ES-I3 (cell line): ENCODE results near the gene SNAI1.
"Not testable (repeated sequence)": the region's sequence is repeated elsewhere in the genome, so short reads cannot be mapped to it uniquely, and the experiment has no call there.

Experiments used
- H3K36me3 ChIP-seq: 2 replicates; pipeline ENCODE4 v1.6.1; 2013; ENCODE audit warnings: mild to moderate bottlenecking, low read length, control low read depth, moderate library complexity; ENCODE audit not compliant: insufficient read depth
- H3K4me1 ChIP-seq: 2 replicates; pipeline ENCODE4 v1.6.1; 2013; ENCODE audit warnings: mild to moderate bottlenecking, control low read depth, low read length; ENCODE audit not compliant: insufficient read depth
- H3K9ac ChIP-seq: 2 replicates; pipeline ENCODE4 v1.6.1; 2013; ENCODE audit warnings: low read depth, mild to moderate bottlenecking, low read length, moderate library complexity
- H3K9me3 ChIP-seq: 2 replicates; pipeline ENCODE4 v1.6.1; 2013; ENCODE audit warnings: mild to moderate bottlenecking, low read length, moderate library complexity; ENCODE audit not compliant: control insufficient read depth, insufficient read depth

Gene SNAI1

DNA sequence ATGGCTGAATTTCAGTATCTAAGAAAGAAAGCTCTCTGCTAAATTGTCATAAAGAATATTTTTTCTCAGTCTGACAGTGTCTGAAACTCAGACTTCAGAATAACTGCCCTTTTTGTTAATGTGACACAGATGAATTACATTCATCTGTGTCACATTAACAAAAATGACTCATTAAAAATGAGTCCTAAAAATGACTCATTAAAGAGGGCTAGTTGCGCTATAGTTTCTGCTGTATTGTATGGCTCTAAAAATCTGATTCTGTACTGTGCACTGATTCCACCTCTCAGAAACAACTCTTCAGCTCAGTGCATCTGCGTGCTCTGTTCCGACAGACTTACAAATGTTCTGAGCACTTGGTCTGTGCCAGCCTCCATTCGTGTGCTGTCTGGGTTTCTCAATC is 31.6 kb upstream of the SNAI1 start:
- no peaks in the 10 kb centered on the region for H3K4me1 ChIP-seq
- H3K9me3 ChIP-seq, result no peaks in the 10 kb centered on the region
- H3K9ac ChIP-seq, result no peak overlapping the region
- H3K36me3 ChIP-seq, result peaks cover 45% of the 10 kb centered on the region

DNA sequence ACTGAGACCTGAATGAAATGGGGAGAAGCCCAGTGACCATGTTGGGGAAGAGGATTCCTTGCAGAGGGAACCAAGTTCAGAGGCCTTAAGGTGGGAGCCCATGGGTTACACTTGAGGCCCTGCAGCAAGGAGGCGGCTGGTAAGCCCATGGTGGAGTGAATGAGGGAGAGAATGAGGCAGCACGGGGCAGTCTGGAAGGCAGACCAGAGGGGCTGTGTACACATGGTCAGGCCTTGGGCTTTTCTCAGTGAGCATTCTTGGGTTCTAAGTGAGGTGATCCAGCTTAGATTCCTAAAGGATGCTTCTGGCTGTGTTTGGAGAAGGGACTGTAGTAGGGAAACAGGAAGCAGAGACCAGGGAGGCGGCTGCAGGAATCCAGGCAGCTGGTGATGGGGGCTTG is 27.6 kb upstream of the SNAI1 start:
- H3K36me3 ChIP-seq, result peaks cover 36% of the 10 kb centered on the region
- no peak overlapping the region for H3K9ac ChIP-seq
- no peaks in the 10 kb centered on the region for H3K9me3 ChIP-seq
- no peaks in the 10 kb centered on the region for H3K4me1 ChIP-seq

DNA sequence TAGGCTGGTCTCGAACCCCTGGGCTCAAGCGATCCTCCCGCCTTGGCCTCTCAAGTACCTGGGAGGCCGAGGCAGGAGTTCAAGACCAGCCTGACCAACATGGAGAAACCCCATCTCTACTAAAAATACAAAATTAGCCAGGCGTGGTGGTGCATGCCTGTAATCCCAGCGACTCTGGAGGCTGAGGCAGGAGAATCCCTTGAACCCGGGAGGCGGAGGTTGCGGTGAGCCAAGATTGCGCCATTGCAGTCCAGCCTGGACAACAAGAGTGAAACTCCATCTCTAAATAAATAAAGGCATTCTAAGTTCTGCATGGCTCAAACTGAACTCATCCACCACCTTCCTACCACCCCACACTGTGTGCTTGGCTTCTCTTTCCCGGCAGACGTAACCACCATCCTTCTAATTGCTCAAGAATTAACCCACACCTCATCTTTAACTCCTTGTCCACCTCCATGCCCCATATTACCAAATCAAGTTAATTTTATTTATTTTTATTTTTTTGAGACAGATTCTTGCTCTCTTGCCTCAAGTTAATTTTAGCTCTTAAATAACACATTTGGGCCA is 26.9 kb upstream of the SNAI1 start:
- H3K9me3 ChIP-seq, H3K9ac ChIP-seq, H3K4me1 ChIP-seq: not testable (repeated sequence)
- peaks cover 30% of the 10 kb centered on the region for H3K36me3 ChIP-seq

DNA sequence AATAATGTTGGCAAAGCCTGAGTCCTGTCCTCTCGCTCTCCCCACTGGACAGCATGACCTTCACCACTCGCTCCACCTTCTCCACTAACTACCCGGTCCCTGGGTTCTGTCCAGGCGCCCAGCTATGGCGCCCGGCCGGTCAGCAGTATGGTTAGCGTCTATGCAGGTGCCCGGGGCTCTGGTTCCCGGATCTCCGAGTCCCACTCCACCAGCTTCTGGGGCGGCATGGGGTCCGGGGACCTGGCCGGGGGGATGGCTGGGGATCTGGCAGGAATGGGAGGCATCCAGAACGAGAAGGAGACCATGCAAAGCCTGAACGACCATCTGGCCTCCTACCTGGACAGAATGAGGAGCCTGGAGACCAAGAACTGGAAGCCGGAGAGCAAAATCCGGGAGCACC is 26.1 kb upstream of the SNAI1 start:
- no peak overlapping the region for H3K9ac ChIP-seq
- no peaks in the 10 kb centered on the region for H3K4me1 ChIP-seq
- no peaks in the 10 kb centered on the region for H3K9me3 ChIP-seq
- H3K36me3 ChIP-seq, result peaks cover 26% of the 10 kb centered on the region

DNA sequence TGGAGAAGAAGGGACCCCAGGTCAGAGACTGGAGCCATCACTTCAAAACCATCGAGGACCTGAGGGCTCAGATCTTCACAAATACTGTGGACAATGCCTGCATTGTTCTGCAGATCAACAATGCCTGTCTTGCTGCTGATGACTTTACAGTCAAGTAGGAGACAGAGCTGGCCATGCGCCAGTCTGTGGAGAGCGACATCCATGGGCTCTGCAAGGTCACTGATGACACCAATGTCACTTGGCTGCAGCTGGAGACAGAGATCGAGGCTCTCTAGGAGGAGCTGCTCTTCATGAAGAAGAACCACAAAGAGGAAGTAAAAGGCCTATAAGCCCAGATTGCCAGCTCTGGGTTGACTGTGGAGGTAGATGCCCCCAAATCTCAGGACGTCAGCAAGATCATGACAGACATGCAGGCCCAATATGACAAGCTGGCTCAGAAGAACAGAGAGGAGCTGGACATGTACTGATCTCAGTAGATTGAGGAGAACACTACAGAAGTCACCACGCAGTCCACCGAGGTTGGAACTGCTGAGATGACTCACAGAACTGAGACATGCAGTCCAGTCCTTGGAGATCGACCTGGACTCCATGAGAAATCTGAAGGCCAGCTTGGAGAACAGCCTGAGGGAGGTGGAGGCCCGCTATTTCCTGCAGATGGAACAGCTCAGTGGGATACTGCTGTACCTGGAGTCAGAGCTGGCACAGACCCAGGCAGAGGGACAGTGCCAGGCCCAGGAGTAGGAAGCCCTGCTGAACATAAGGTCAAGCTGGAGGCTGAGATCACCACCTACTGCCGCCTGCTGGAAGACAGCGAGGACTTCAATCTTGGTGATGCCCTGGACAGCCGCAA is 25.5 kb upstream of the SNAI1 start:
- H3K4me1 ChIP-seq, H3K9me3 ChIP-seq, H3K9ac ChIP-seq: not testable (repeated sequence)
- peaks cover 21% of the 10 kb centered on the region for H3K36me3 ChIP-seq

DNA sequence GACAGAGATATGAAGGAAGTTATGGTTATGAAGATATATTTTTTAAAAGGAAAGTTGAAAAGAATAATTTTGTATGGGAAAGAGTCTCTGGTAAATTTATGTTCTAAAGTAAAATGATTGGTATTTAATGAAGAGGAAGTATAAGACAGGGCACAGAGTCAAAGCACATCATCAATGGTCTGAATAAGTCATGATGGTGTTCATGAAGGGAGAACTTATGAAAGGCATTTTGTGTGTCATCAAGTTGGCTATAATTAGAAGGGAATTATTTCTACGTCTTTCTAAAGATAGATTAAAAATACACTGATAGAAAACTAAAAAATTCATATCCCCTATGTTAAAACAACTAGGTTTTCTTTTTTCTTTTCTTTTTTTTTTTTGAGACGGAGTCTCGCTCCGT is 21.4 kb upstream of the SNAI1 start:
- Histone ChIP-seq H3K9me3 (no peaks in the 10 kb centered on the region), H3K9ac (no peak overlapping the region), H3K36me3 (no peaks in the 10 kb centered on the region; the same call in 1 of the 2 replicates), H3K4me1 (peaks cover 14% of the 10 kb centered on the region)

DNA sequence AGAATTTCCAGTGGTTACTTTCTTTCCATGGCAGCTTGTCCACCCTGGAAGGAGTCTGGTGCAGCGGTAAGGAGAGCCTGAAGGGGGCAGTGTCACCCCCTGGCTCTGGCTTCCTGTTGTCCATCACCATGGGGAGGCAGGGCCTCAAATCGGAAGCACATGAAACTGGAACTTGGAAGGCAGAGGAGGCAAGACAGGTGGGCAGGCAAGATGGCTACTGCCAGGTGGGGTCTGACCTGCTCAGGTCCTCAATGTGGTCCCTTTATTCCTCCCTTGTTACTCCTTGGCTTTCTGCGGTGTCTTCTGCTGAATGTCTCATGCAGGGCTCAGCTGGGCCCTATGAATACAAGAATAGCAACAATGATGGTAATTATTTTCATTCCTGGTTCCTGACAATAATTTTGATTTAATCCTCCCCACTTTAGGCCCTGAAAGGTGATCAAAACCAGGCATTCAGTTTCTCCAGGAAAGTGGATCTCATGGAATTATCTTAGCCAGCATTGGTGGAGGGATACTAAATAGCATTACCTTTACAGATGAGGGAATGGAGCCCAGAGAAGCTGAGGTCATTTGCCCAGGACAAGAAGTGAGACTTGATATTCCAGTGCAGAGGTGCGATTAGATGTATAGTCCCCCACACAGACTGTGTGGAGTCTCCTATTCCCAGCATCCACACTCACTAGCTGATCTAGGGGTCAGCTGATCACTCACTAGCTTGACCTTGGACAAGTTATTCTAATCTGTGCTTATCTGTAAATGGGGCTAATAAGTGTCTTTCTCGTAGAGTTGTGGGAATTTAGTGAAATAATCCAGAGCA is 17.6 kb upstream of the SNAI1 start:
- no peak overlapping the region for H3K9ac ChIP-seq
- H3K36me3 ChIP-seq, result no peaks in the 10 kb centered on the region
- H3K4me1 ChIP-seq, result peaks cover 23% of the 10 kb centered on the region

DNA sequence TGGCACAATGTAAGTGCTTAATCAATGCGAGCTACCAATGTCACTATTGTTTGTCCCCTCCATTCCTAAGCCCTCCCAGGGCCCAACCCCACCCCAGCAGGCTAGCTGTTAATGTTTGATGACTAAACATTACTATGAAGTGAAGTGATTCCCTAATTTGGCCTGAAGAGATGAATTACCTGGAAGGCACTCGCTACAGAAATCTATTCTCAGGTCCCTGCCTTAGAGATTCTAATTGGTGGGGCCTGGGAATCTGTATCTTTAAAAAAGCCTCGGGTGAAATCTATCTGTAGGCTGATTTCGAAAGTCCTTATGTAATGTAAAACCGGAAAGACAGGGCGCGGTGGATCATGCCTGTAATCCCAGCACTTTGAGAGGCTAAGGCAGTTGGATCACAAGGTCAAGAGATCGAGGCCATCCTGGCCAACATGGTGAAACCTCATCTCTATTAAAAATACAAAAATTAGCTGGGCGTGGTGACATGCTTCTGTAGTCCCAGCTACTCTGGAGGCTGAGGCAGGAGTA is 16.9 kb upstream of the SNAI1 start:
- no peak overlapping the region for H3K9ac ChIP-seq
- peaks cover 29% of the 10 kb centered on the region for H3K4me1 ChIP-seq
- no peaks in the 10 kb centered on the region for H3K36me3 ChIP-seq
- H3K9me3 ChIP-seq, result no peaks in the 10 kb centered on the region

More for the DNA sequence above, 17.6 kb upstream of the SNAI1 start:
- no peaks in the 10 kb centered on the region for H3K9me3 ChIP-seq

DNA sequence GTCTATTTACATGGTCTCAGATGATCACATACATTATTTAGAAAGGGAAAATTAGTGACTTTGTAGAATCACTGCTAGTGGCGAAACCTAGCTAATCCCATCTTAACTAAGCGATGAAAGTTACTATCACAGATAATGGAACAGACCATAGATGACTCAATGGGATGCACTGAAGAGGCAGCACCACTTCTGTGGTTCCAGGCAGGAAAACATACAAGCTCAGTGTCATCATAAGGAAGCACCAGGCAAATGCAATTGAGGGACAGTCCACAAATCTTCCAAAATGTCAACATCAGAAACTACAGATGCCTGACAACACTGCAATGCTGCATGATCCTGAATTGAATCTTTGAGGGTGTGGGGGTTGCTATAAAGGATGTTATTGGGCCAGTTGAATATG is 15.9 kb upstream of the SNAI1 start:
- Histone ChIP-seq H3K4me1 (peaks cover 29% of the 10 kb centered on the region), H3K9ac (no peak overlapping the region), H3K9me3 (no peaks in the 10 kb centered on the region), H3K36me3 (no peaks in the 10 kb centered on the region)

DNA sequence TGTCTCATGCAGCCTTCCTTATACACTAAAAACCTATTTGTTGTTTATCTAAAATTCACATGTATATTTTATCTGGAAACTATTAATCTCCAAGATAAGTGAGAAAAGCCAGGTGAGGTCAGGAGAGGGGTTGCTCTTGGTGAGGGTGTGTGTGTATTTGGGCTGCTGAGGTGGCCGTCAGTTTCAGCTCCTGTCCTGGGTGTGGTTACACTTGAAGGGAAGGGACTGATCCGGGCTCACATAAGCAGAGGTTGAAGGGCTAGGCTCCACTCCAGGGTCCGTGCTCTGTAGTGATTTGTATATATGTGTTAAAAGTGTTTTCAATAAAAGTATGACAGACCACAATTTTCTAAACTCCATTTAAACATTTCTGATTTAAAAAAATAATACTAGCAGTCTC is 13.5 kb upstream of the SNAI1 start:
- H3K4me1 ChIP-seq, result peaks cover 29% of the 10 kb centered on the region
- H3K36me3 ChIP-seq, result no peaks in the 10 kb centered on the region
- H3K9me3 ChIP-seq, result no peaks in the 10 kb centered on the region
- no peak overlapping the region for H3K9ac ChIP-seq

DNA sequence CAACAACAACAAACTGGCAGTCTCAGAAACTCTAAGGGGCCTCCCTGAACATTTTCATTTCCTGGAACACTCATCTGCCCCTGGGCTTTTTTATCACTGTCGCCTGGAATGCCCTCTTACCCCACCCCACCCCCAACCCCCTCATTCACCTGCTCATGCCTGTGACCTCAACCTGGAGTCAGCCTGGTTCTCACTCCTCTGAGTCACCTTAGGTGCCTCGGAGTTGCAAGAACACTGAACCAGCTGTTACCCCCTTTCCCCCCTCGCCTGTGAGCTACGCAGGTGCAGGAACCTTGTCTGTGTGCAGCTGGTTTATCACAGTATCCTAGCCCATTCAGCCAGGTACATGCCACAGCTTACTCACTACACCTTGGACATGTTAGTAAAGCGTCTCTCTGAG is 12.8 kb upstream of the SNAI1 start:
- Histone ChIP-seq H3K4me1 (peaks cover 25% of the 10 kb centered on the region), H3K36me3 (no peaks in the 10 kb centered on the region), H3K9me3 (no peaks in the 10 kb centered on the region), H3K9ac (no peak overlapping the region)

DNA sequence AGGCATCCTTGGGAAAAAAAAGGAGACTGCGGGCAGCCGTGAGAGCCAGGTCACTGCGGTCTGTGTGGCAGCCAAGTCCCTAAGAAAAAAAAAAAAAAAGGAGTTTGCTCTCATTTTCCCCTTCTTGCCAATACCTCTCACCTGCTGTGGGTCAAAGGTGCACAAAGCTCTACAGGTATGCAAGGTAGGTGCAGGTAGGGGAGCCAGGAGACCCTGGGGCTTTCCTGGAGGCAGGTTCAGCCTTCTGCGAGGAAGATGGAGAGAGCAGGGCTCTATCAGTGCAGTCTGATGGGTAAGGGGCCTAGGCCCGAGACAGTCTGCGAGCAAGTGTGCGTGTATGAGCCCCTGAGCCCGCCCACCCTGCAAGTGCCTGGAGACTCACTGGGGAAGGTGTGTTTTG is 12.3 kb upstream of the SNAI1 start:
- Histone ChIP-seq H3K9ac (no peak overlapping the region), H3K4me1 (peaks cover 19% of the 10 kb centered on the region), H3K36me3 (no peaks in the 10 kb centered on the region), H3K9me3 (no peaks in the 10 kb centered on the region)

DNA sequence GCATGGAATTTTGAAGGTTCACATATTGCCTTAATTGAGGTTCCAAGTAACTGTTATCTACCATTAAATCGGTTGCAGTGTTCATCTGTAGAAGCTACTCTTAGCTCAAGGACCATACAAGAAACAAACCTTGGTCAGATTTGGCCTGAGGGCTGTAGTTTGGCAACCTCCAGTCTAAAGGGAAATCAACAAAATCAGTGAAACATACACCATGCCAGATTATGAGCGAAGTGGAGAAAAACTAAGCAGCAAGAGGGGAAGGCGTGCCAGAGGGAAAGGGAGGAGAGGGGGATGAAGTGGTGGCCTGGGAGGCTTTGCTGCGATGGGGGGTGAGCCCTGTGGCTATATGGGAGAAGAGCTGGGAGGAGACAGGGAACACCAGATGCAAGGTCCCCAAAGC is 8.8 kb upstream of the SNAI1 start:
- Histone ChIP-seq H3K9ac (no peak overlapping the region), H3K36me3 (no peaks in the 10 kb centered on the region), H3K9me3 (no peaks in the 10 kb centered on the region), H3K4me1 (peaks cover 11% of the 10 kb centered on the region)

DNA sequence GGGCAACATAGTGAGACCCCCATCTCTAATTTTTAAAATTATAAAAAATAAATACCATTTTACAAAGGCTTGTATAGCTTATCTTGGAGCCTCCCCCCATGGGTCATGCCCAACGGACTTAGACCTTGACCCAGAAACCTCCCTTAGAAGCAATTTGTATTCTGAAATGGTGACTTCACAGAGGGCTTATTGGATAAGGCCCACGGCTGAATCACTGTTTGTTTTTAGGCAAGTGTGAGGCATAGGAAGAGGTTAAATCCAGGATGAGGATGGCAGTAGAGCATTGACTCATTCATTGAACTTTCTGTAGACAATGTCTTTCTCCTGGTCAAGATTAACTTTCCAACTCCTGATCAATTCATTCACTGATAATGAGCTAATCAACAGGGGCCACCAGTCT is 6.2 kb upstream of the SNAI1 start:
- no peak overlapping the region for H3K9ac ChIP-seq
- no peaks in the 10 kb centered on the region for H3K9me3 ChIP-seq
- no peaks in the 10 kb centered on the region; the same call in 1 of the 2 replicates for H3K4me1 ChIP-seq
- H3K36me3 ChIP-seq, result no peaks in the 10 kb centered on the region
